BE2C (cell line): ENCODE data around the gene LHCGR.

Experiments used
- DNase-seq: peaks from one replicate; pipeline ENCODE4 v3.0.0-alpha.2; 2020
- H3K27me3 ChIP-seq: fragments of 250-450 bp; sonication (Bioruptor Pico); 2 replicates; pipeline ENCODE4 v1.5.1; 2020; ENCODE audit warnings: mild to moderate bottlenecking
- H3K36me3 ChIP-seq: fragments of 250-450 bp; sonication (Bioruptor Pico); 2 replicates; pipeline ENCODE4 v1.5.1; 2020; ENCODE audit warnings: mild to moderate bottlenecking
- H3K4me1 ChIP-seq: fragments of 250-450 bp; sonication (Bioruptor Pico); 2 replicates; pipeline ENCODE4 v1.5.1; 2020
- H3K4me3 ChIP-seq: 2 replicates; pipeline ENCODE4 v1.5.1; 2011; ENCODE audit warnings: low read depth, low read length
- H3K9me3 ChIP-seq: fragments of 250-450 bp; sonication (Bioruptor Pico); 2 replicates; pipeline ENCODE4 v1.5.1; 2020
- TF ChIP-seq, protein P1 (sequence below): IDR thresholded peaks from 2 replicates; pipeline ENCODE4 v1.5.1; 2012; ENCODE audit warnings: mild to moderate bottlenecking, low read depth, low read length

Gene LHCGR

DNA sequence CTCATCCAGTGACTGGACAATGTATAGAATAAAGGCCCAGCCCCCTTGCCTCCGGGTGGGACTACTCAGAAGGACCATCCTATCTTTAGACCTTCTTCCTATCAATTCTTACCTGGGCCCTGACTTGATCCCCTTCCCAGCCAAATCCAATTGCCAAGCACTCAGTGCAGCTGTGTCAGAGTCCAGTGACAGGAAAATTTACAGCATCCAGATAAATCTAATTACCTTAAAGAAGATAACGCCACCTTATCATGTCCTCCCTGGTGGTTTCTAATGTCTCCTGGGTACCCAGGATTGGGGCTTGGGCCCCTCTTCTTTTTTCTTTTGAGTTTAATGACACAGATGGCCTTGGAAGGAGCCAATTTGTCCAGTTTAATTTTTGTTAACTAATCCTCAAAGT is 19.3 kb downstream of the LHCGR start:
- Histone ChIP-seq H3K36me3 (no peaks in the 10 kb centered on the region), H3K9me3 (no peaks in the 10 kb centered on the region), H3K4me3 (no peak overlapping the region), H3K4me1 (no peaks in the 10 kb centered on the region), H3K27me3 (peaks cover 3% of the 10 kb centered on the region; the same call in 1 of the 2 replicates)
- no peak for DNase-seq
- TF ChIP-seq, protein P1, sequence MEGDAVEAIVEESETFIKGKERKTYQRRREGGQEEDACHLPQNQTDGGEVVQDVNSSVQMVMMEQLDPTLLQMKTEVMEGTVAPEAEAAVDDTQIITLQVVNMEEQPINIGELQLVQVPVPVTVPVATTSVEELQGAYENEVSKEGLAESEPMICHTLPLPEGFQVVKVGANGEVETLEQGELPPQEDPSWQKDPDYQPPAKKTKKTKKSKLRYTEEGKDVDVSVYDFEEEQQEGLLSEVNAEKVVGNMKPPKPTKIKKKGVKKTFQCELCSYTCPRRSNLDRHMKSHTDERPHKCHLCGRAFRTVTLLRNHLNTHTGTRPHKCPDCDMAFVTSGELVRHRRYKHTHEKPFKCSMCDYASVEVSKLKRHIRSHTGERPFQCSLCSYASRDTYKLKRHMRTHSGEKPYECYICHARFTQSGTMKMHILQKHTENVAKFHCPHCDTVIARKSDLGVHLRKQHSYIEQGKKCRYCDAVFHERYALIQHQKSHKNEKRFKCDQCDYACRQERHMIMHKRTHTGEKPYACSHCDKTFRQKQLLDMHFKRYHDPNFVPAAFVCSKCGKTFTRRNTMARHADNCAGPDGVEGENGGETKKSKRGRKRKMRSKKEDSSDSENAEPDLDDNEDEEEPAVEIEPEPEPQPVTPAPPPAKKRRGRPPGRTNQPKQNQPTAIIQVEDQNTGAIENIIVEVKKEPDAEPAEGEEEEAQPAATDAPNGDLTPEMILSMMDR: no peak

DNA sequence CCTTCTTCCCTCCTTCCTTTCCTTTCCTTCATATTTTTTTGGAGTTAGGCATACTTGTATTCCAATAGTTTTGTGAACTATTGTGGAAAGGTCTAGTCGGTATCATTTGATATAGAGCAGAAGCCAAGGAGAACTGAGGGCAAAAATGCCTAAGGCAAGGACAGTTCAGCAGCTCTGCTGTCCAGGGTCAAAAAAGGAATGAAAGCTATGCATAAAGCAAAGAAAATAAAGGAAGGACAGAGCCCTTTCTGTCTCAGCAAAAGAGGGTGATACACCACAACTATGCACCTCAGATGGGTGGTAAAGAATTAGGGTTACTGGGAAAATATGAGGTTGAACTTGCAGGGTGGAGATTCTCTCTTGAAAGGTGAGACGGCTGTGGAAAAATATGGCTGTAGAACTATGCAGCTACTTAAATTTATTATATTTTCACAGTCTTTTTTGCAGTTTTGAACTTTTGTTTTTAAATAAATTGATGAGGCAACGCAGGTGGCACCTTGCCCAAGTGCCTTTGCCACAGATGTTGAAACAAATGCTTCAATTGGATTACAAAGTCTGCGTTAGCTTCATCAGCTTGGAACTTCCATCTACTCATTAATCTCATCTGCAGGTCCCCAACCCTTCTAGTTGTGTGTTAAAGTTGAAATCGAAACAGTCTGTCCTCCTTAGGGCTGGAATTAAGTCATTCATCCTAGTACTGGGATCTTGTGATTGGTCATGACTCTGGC is 20.8 kb downstream of the LHCGR start:
- H3K4me1 ChIP-seq: no peaks in the 10 kb centered on the region
- no peak for DNase-seq
- H3K36me3 ChIP-seq: no peaks in the 10 kb centered on the region
- H3K9me3 ChIP-seq: no peaks in the 10 kb centered on the region
- no peak overlapping the region for H3K4me3 ChIP-seq
- TF ChIP-seq, protein P1: no peak
- peaks cover 3% of the 10 kb centered on the region; the same call in 1 of the 2 replicates for H3K27me3 ChIP-seq

DNA sequence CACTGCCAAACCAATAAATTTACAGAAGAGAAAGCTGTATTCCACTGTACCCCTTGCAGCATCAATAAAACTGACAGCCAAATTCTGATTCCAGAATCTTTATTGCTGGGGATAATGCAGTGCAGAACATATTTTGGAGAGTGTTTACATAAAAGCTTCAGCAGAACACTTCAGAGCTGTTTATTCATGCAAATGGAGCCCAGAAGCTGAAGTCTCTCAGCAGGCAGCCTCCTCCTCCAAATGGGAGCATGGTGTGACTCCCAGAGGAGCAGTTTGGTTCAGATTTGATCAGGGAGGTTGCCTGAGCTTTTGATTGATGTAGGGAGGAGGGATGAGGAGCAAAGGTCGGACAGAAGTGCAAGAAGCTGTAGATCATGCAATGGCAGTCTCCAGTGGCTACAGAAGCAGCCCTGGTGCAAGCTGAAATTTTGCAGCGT is 22.4 kb downstream of the LHCGR start:
- no peak for DNase-seq
- peaks cover 3% of the 10 kb centered on the region; the same call in 1 of the 2 replicates for H3K27me3 ChIP-seq

DNA sequence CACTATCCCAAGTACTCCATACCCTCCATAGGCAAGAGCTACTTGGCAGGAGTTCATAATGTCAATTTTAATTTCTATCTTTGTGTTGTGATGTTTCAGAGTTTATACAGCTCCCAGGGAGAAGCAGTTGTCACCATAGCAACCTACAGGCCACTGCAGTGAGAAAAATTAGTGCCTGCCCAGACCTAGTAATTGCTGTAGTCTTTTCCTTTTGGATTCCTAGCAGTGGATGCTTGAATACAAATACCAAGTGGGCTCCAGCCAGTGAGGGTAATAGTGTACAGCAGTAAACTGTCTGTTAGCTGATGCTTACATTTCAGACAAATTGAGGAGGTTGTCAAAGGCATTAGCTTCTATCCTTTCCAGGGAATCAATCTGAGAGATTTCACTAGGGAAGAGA is 26.7 kb downstream of the LHCGR start:
- Histone ChIP-seq H3K36me3 (no peaks in the 10 kb centered on the region), H3K9me3 (no peaks in the 10 kb centered on the region), H3K4me3 (no peak overlapping the region), H3K27me3 (peaks cover 3% of the 10 kb centered on the region; the same call in 1 of the 2 replicates), H3K4me1 (no peaks in the 10 kb centered on the region)
- no peak for DNase-seq
- TF ChIP-seq, protein P1: no peak

More for the DNA sequence above, 22.4 kb downstream of the LHCGR start:
- no peaks in the 10 kb centered on the region for H3K9me3 ChIP-seq
- H3K4me3 ChIP-seq: no peak overlapping the region
- TF ChIP-seq, protein P1: no peak
- H3K4me1 ChIP-seq: no peaks in the 10 kb centered on the region
- H3K36me3 ChIP-seq: no peaks in the 10 kb centered on the region

DNA sequence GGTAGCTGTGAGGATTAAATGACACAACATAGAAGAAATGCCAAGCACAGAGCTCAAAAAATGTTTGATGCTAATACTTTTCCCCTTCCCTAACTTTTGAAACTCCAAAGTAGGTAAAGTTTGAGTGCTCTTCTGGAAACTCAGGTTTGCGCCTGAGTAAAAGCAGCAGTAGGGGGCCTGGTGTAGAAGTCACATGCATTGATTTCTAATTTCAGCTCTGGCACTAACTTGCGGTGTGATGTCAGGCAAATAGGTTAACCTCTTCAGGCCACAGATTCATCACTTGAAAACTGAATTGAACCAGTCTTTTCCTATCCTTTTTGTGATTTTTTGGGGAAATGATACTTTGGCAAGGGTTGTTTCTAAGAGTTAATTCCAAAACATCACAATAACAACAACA is 27.2 kb downstream of the LHCGR start:
- Histone ChIP-seq H3K9me3 (no peaks in the 10 kb centered on the region), H3K4me3 (no peak overlapping the region), H3K36me3 (no peaks in the 10 kb centered on the region), H3K4me1 (no peaks in the 10 kb centered on the region), H3K27me3 (peaks cover 3% of the 10 kb centered on the region; the same call in 1 of the 2 replicates)
- TF ChIP-seq, protein P1: no peak
- DNase-seq: no peak

DNA sequence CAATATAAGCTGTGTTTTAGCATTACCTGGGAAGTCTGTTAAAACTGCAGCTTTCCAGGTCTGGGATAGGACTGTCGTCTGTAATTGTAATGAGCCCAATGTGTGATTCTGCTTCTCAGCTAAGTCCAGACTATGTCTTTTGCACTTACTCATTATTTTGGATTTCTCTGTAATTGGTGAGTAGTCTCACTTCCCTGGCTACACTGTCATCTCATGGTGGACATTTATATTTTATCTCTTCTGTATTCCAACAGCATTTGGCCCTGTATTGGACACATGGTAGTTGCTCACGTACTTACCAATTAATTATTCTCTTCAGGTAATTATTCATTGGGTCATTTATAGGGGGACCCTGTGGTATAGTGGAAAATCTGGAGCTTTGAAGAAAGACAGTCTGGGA is 28.0 kb downstream of the LHCGR start:
- TF ChIP-seq, protein P1: no peak
- no peaks in the 10 kb centered on the region for H3K36me3 ChIP-seq
- H3K9me3 ChIP-seq: no peaks in the 10 kb centered on the region
- peaks cover 3% of the 10 kb centered on the region; the same call in 1 of the 2 replicates for H3K27me3 ChIP-seq
- H3K4me3 ChIP-seq: no peak overlapping the region
- no peak for DNase-seq
- H3K4me1 ChIP-seq: no peaks in the 10 kb centered on the region
